Measurements from ENCODE around the gene PRKN.

The PRKN gene

GRCh38 chr6:162618448-162619002 lies 109.0 kb downstream of the PRKN start:
- no peak for DNase-seq (ENCODE audit: low read depth)

- DNase-seq (ENCODE audit: low read depth), result no peak
Observed at GRCh38 chr6:162615016-162615705, 112.4 kb downstream of the PRKN start.

- no peak for DNase-seq (ENCODE audit: low read depth)
Observed at GRCh38 chr6:162613310-162613709, 114.3 kb downstream of the PRKN start.

GRCh38 chr6:162612613-162613012 lies 115.0 kb downstream of the PRKN start:
- no peak for DNase-seq (ENCODE audit: low read depth)

- DNase-seq (ENCODE audit: low read depth), result no peak
Observed at GRCh38 chr6:162610351-162610750, 117.2 kb downstream of the PRKN start.

- DNase-seq (ENCODE audit: low read depth), result no peak
Observed at GRCh38 chr6:162605881-162606280, 121.7 kb downstream of the PRKN start.

- no peak for DNase-seq (ENCODE audit: low read depth)
Observed at GRCh38 chr6:162603231-162604015, 124.1 kb downstream of the PRKN start.

GRCh38 chr6:162602759-162603158 lies 124.8 kb downstream of the PRKN start:
- no peak for DNase-seq (ENCODE audit: low read depth)

GRCh38 chr6:162596676-162597075 lies 130.9 kb downstream of the PRKN start:
- DNase-seq (ENCODE audit: low read depth), result no peak

- DNase-seq (ENCODE audit: low read depth), result no peak
Observed at GRCh38 chr6:162591517-162591916, 136.0 kb downstream of the PRKN start.

GRCh38 chr6:162581988-162582780 lies 145.4 kb downstream of the PRKN start:
- DNase-seq (ENCODE audit: low read depth), result no peak

GRCh38 chr6:162580619-162581018 lies 146.9 kb downstream of the PRKN start:
- DNase-seq (ENCODE audit: low read depth), result no peak

- no peak for DNase-seq (ENCODE audit: low read depth)
Observed at GRCh38 chr6:162576016-162576415, 151.6 kb downstream of the PRKN start.

GRCh38 chr6:162572240-162572639 lies 155.3 kb downstream of the PRKN start:
- no peak for DNase-seq (ENCODE audit: low read depth)

- no peak for DNase-seq (ENCODE audit: low read depth)
Observed at GRCh38 chr6:162568266-162568665, 159.3 kb downstream of the PRKN start.

- no peak for DNase-seq (ENCODE audit: low read depth)
Observed at GRCh38 chr6:162562041-162562440, 165.5 kb downstream of the PRKN start.

GRCh38 chr6:162560891-162561290 lies 166.7 kb downstream of the PRKN start:
- no peak for DNase-seq (ENCODE audit: low read depth)

GRCh38 chr6:162554531-162554930 lies 173.0 kb downstream of the PRKN start:
- DNase-seq (ENCODE audit: low read depth), result no peak

GRCh38 chr6:162546905-162547304 lies 180.7 kb downstream of the PRKN start:
- no peak for DNase-seq (ENCODE audit: low read depth)

GRCh38 chr6:162543221-162543620 lies 184.3 kb downstream of the PRKN start:
- DNase-seq (ENCODE audit: low read depth), result no peak

GRCh38 chr6:162541019-162541601 lies 186.5 kb downstream of the PRKN start:
- DNase-seq (ENCODE audit: low read depth), result no peak

GRCh38 chr6:162539321-162539720 lies 188.2 kb downstream of the PRKN start:
- no peak for DNase-seq (ENCODE audit: low read depth)

All from non-pigmented ciliary epithelial cell (primary cell).